ENCODE results near the gene MORC3.

MORC3 gene

GRCh38 chr21:36423771-36424433 lies 103.9 kb downstream of the MORC3 start:
- DNase-seq (ENCODE audit: low spot score), result no peak

- no peak for DNase-seq (ENCODE audit: low spot score)
Measured at GRCh38 chr21:36424592-36424991, 104.6 kb downstream of the MORC3 start.

GRCh38 chr21:36425286-36425685 lies 105.3 kb downstream of the MORC3 start:
- DNase-seq (ENCODE audit: low spot score), result no peak

All from hematopoietic multipotent progenitor cell treated with erythropoietin and hydrocortisone succinate and interleukin-3 and kit ligand, for 15 days (in vitro differentiated cells).